Muscle of leg (tissue), 11 donors: ENCODE measurements around the gene CD59. TPM values are rescaled to one million over a fixed set of nuclear protein-coding genes. Genes with fewer than 3 reads are reported as not detected.

ENCODE experiments used
- DNase-seq: peaks from one replicate; pipeline ENCODE4 v3.0.0; 2013
- H3K27ac ChIP-seq: one replicate; pipeline ENCODE4 v1.5.1; 2013; ENCODE audit warnings: mild to moderate bottlenecking, low read length, control low read depth
- H3K27me3 ChIP-seq: one replicate; pipeline ENCODE4 v1.6.1; 2013; ENCODE audit warnings: low read length; ENCODE audit not compliant: control insufficient read depth, insufficient read depth
- H3K36me3 ChIP-seq: one replicate; pipeline ENCODE4 v1.6.1; 2013; ENCODE audit warnings: low read length; ENCODE audit not compliant: control insufficient read depth, insufficient read depth
- H3K4me1 ChIP-seq: one replicate; pipeline ENCODE4 v1.6.1; 2013; ENCODE audit warnings: low read length; ENCODE audit not compliant: control insufficient read depth, insufficient read depth
- H3K4me3 ChIP-seq: one replicate; pipeline ENCODE4 v1.5.1; 2013; ENCODE audit warnings: low read length, control low read depth
- H3K9me3 ChIP-seq: replicated peaks from 2 replicates; pipeline ENCODE4 v1.6.1; 2013; ENCODE audit warnings: low read depth, low read length; ENCODE audit not compliant: control insufficient read depth
- WGBS: methylation state at CpG from one replicate; pipeline ENCODE4 v1.1.5; 2013; ENCODE audit warnings: missing lambda C conversion rate; ENCODE audit not compliant: insufficient coverage; 5-methylcytosine and 5-hydroxymethylcytosine counted together
- polyA plus RNA-seq, 8 donors: library from polyadenylated mRNA; unstranded; fragments of 120-200 nt; gene quantifications; one replicate each; pipeline versions ENCODE4 v1.2.1 to v1.2.3, GENCODE V29; 2013; ENCODE audit warnings: inconsistent platforms in 1 of 8, low replicate concordance in 1 of 8; ENCODE audit not compliant: insufficient read length in 8 of 8, insufficient read depth in 1 of 8
- total RNA-seq: library from RNA; stranded (reverse); fragments of 120-200 nt; gene quantifications from one replicate; pipeline ENCODE4 v1.2.4, GENCODE V29; 2013

CD59 gene
- total and polyA plus RNA-seq, 9 donors = 86.6 to 149 (median 107) TPM

DNA sequence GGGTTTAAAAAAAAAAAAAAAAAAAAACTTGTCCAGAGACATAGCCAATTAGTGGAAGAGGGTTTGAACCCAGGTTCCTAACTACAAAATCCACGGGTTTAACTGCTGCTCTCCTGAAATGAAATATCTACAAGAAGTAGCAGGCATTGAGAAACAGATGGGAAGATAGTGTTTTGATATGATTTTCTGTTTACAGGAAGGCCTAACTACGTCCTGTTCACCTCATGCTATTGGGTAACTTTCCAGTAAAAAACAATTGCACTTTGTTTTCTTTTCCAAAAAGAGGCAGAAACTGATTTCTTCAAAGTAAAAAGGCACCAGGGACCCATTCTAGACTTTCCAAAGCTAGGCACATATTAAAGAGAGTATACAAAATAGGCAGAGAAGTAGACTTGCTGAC lies 29.7 kb downstream of the CD59 start:
- no peak overlapping the region for H3K4me3 ChIP-seq
- H3K36me3 ChIP-seq = peaks cover 24% of the 10 kb centered on the region
- peak; percentile 42 for DNase-seq

DNA sequence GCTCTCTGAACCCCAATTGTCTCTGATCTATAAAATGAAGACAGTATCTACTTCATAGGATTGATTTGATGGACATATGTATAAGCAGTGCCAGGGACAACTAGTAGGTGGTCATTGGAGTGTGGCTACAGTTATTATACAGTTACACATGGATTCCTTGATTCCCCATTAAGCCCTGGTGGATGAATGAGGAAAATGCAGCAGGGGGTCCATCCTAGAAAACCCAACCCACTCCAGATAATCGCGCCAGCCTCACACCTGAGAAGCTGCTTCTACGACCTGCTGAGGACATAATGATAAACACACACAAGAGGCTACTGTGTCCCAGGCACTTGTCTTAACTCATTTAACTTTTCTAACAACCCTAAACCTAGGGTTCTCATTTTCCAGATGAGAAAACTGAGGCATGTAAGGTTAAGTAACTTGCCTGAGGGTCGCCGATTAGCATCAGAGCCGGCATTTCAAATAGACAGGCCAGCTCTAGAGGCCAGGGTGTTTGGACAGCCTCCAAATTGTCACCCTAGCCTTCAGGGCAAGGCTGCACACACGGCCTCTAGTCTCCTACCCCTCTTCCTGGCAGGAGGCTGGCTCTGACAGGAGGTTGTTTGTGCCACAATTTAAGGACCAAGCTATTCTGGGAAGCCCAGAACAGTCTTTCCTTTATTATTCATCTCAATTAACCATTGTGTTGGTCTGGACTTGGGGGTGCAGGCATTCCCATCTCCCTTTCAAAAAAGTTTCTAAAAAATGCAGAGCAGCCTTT lies 31.8 kb downstream of the CD59 start:
- 71% methylated on average over 3 of the region's 7 CpGs for WGBS
- no peaks in the 10 kb centered on the region for H3K9me3 ChIP-seq
- no peak overlapping the region for H3K4me3 ChIP-seq
- H3K4me1 ChIP-seq = peaks cover 37% of the 10 kb centered on the region
- H3K27me3 ChIP-seq = peaks cover 2% of the 10 kb centered on the region
- peaks cover 13% of the 10 kb centered on the region for H3K36me3 ChIP-seq
- no peak for DNase-seq
- no peak overlapping the region for H3K27ac ChIP-seq

More for the DNA sequence above, 29.7 kb downstream of the CD59 start:
- peak overlapping the region; percentile 30 for H3K27ac ChIP-seq
- no CpG with 5 or more reads among the region's 2 CpGs for WGBS
- peaks cover 25% of the 10 kb centered on the region for H3K4me1 ChIP-seq
- H3K9me3 ChIP-seq = no peaks in the 10 kb centered on the region
- no peaks in the 10 kb centered on the region for H3K27me3 ChIP-seq

DNA sequence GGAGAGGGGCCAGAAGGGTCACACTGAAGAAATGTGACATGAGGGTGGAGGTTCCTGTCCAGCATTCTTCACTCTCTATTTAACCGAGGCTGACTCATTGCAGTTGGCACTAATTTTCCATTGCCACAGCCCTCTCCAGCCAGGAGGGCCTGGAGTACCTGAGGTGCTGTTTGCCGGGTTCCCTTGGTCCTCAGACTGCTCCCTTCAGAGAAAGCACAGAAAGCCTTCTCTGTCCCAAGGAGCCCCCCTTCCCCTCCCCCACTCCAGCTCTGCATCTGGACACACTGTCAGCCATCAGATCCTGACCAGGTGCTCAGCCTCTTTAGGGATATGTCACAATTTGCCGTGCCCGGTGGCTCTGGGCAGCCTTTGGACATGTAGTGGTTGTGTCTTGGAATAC lies 32.4 kb downstream of the CD59 start:
- Histone ChIP-seq H3K27me3 (peaks cover 4% of the 10 kb centered on the region), H3K36me3 (peaks cover 8% of the 10 kb centered on the region), H3K4me3 (no peak overlapping the region), H3K4me1 (peaks cover 37% of the 10 kb centered on the region), H3K27ac (no peak overlapping the region), H3K9me3 (no peaks in the 10 kb centered on the region)
- 86% methylated on average over 1 of the region's 4 CpGs for WGBS
- DNase-seq = no peak

DNA sequence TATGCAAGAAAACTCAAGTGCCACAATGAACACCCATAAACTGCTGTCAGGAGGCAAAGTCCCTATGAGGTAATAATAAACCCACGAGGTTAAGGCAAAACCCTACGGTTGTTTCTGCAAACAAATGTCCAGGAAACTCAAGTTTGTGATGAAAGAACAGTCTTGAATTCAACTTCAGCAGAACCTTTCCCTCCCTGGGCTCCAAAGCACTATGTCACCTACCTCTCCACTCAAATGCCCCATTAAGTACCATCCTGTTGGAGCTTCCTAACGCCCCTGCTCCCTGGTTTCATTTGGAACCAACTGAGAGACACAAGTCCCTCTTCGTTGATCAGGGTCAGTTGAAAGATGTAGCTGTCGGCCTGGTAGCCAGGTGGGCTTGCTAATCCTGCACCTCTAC lies 33.0 kb downstream of the CD59 start:
- Histone ChIP-seq H3K4me1 (peaks cover 37% of the 10 kb centered on the region), H3K9me3 (no peaks in the 10 kb centered on the region), H3K4me3 (no peak overlapping the region), H3K27me3 (peaks cover 4% of the 10 kb centered on the region), H3K27ac (peak overlapping the region; percentile 6), H3K36me3 (peaks cover 8% of the 10 kb centered on the region)
- no peak for DNase-seq
- 80% methylated on average over 2 of the region's 5 CpGs for WGBS

DNA sequence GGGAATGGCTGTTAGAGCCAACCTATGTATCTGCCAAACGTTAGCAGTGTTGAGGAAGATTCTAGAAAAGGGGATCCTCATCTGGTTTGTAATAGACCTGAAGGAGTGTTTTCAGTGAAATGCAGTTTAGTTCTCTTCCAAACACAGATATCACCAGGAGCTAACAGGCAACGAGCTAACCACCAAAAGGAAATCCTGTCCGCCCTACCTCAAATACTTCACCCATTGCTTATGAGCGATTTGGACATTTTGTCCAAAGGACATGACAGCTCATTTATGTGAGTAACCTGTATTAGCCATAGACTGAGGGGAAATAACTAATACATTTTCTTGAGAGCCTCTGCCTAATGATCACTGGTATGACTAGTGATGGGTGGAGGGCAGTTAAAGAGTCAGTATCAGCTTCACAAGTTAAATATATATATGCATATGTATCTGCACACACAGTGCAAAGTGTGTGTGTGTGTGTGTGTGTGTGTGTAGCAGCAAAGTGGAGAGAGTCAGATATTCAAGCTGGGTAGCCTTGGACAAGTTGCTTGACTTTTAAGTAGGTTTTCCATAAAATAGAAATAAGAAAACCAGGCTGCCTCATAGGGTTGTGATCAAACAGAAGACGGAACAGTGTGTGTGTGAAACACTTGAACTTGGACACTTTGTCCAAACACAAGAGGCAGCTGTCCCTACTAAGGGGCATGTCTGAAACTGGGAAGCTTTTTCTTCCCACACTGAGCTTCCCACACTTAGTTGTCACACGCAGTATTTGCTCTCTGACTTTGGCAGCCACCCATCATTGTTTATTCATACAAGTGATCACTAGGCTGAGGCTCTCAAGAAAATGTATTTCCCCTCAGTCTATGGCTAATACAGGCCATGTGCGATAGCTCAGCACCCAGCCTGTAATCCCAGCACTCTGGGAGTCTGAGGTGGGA lies 34.7 kb downstream of the CD59 start:
- Histone ChIP-seq H3K4me3 (peak overlapping the region; percentile 69), H3K27me3 (peaks cover 4% of the 10 kb centered on the region), H3K36me3 (peaks cover 2% of the 10 kb centered on the region), H3K4me1 (peaks cover 34% of the 10 kb centered on the region), H3K9me3 (no peaks in the 10 kb centered on the region), H3K27ac (peak overlapping the region; percentile 91)
- WGBS = 17% methylated on average over 2 of the region's 7 CpGs
- DNase-seq = peak; percentile 93

DNA sequence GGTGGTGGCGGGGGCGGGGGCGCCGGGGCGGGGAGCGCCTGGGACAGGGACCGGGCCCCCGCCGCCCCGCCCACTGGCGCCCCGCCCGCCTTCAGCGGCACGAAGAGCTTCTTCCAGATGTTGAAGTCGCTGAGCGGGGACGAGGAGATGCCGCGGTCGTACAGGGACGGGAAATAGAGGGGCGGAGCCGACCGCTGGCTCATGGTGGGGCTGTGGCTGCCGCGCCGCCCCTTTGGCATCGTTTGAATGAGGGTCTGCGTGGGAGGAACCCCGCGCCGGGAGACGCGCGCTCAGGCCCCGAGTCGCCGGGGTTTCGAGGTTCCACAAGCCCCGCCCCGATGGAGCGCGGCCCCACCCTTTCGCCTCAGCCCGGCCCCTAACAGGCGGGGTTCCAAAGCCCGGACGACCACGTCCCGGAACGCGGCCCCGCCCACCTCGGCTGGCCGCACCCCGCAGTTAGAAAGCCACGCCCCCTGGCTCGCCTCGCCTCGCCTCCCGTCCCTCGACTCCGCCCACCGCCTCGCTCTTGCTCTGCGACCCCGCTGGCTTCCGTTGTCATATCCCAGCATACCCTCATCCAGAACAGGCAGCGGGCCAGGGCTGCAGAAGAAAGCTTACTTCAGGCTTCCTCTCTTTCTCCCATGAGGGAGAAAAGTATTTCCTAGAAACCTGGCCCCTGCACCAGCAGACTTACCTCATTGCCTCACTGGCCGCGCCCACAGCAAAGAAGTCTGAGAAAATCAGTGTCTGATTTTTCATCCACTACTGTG lies 35.5 kb downstream of the CD59 start, which contains the start of gene C11orf91:
TSS of gene C11orf91 (minus strand) at position 325 of the 770 bp plus-strand sequence. CDS start at position 239, 86 bp downstream.
- Histone ChIP-seq H3K4me1 (peaks cover 34% of the 10 kb centered on the region), H3K36me3 (peaks cover 2% of the 10 kb centered on the region), H3K9me3 (no peaks in the 10 kb centered on the region), H3K27me3 (peaks cover 4% of the 10 kb centered on the region), H3K27ac (peak within 1 kb of the TSS; percentile 93), H3K4me3 (peak within 1 kb of the TSS; percentile 69)
- under 1% methylated on average over 68 of the region's 72 CpGs for WGBS
- DNase-seq = peak; percentile 99

DNA sequence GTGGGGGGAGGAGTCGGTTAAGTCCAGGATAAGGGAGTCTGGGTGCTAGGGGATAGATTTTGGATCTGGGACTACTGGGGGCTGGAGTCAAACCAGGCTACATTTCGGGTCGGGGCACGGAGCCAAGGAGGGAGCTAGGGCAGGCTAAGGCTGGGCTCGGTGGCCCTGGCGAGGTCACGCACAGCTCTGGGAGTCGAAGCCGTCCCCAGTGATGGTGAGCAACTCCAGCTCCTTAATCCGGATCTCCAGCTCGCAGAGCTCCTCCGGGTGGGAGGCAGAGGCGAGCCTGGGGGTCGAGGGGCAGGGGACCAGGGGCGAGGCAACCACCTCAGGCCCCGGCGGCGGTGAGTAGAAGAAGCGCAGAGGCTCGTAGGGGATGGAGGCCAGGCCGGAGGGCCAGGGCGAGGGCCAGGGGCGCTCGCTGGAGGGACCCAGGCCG lies 36.1 kb downstream of the CD59 start:
- Histone ChIP-seq H3K36me3 (peaks cover 2% of the 10 kb centered on the region), H3K4me1 (peaks cover 36% of the 10 kb centered on the region), H3K4me3 (peak overlapping the region; percentile 69), H3K27me3 (peaks cover 4% of the 10 kb centered on the region), H3K9me3 (no peaks in the 10 kb centered on the region), H3K27ac (peak overlapping the region; percentile 74)
- WGBS = 8% methylated on average over 13 of the region's 25 CpGs
- DNase-seq = peak; percentile 58

DNA sequence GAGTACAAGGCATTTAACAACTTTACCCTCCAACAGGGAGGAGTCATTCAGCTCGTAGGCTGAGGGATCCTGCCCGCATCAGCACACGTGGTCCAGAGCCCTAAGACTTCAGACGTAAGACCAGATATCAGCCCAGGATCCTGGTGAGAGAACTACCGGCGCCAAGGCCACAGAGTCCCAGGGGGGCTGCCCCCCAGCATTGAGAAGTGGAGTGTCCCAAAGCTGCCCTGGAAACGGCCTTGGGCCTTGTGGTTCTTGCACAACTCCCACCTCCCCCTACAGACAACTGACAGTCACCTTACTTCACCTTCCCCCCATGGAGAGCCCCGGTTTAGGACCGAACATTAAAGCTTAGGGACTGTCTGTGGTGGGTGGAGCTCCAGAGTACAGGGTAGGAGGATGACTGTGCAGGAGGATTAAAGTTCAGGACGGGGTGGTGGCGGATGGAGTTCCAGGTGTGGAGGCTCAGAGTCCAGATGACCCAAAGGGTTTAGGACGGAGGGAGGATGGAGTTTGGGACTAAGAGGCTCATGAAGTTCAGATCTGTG lies 36.6 kb downstream of the CD59 start:
- no peak overlapping the region for H3K27ac ChIP-seq
- 34% methylated on average over 3 of the region's 12 CpGs for WGBS

DNA sequence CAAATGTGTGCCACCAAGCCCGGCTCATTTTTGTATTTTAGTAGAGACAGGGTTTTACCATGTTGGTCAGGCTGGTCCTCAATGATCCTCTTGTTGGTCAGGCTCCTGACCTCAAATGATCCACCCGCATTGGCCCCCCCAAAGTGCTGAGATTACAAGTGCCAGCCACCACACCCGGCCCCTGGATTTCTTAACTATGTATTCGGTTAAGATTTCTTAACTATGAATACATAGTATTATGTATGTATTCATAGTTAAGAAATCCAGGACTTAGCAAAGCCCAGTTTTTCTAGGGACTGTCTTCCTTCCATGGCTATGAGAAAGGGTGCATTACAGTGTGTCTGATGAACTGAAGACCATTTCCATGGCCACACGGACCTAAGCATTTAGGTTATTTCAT lies 37.3 kb downstream of the CD59 start:
- Histone ChIP-seq H3K27me3 (peaks cover 4% of the 10 kb centered on the region), H3K4me3 (no peak overlapping the region), H3K4me1 (peaks cover 30% of the 10 kb centered on the region), H3K27ac (no peak overlapping the region), H3K9me3 (no peaks in the 10 kb centered on the region), H3K36me3 (peaks cover under 1% of the 10 kb centered on the region)
- no peak for DNase-seq
- no CpG with 5 or more reads among the region's 5 CpGs for WGBS

More for the DNA sequence above, 36.6 kb downstream of the CD59 start:
- Histone ChIP-seq H3K4me3 (no peak overlapping the region), H3K9me3 (no peaks in the 10 kb centered on the region), H3K27me3 (peaks cover 4% of the 10 kb centered on the region), H3K36me3 (peaks cover 2% of the 10 kb centered on the region), H3K4me1 (peaks cover 35% of the 10 kb centered on the region)
- DNase-seq = no peak
